WI38 (cell line): ENCODE measurements around the gene CXCL11.
"Not testable (repeated sequence)": the region's sequence is repeated elsewhere in the genome, so short reads cannot be mapped to it uniquely, and the experiment has no call there.

Experiments used
- H3K4me3 ChIP-seq: 2 replicates; pipeline ENCODE4 v1.5.1; 2011; ENCODE audit warnings: low read depth, mild to moderate bottlenecking, control low read depth, low read length
- CTCF ChIP-seq: IDR thresholded peaks from 2 replicates; pipeline ENCODE4 v1.5.1; 2012; ENCODE audit warnings: low read depth, mild to moderate bottlenecking, control low read depth, low read length

The CXCL11 gene

GRCh38 chr4:76058302-76058701 lies 22.4 kb upstream of the CXCL11 start:
- no peak for TF ChIP-seq CTCF
- H3K4me3 ChIP-seq = no peak overlapping the region

DNA sequence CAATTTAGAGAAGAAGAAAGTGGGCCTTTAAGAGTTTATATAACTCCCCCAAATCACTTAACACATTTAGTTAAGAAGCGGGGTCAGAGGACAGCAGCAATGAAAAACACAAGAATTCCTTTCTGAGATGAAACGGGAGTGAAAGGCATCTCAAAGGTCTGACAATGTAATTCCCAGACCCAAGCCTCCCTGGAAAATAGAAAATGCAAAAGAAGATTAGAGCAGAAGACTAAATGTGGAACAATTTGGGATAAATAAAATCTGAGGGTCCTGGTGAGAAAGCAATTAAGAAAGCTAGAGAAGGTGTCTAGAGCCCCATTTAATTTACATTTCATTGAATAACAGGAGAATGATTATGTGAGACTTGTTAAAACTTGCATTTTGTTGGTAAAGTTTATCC lies 19.6 kb upstream of the CXCL11 start:
- TF ChIP-seq CTCF = no peak
- H3K4me3 ChIP-seq = no peak overlapping the region

GRCh38 chr4:76055016-76055415 lies 19.1 kb upstream of the CXCL11 start:
- no peak overlapping the region for H3K4me3 ChIP-seq
- TF ChIP-seq CTCF = no peak

DNA sequence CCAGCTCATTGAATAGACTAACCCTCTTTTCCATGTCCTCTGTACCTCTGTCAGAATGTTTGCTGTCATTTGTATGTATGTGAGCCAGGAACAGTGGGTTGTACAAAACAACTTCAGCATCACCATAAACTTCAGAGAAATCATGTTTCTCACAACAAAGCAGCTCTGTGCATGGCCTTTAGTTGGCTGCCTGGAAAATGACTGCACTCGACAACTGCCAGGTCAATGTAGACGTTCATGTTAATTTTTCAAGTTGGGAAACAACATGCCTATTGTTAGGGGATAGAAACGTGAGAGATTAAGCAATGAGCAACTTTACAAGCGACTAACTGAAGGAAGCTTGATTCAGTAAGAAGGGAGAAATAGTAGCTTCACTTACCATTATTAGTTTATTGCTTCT lies 17.9 kb upstream of the CXCL11 start:
- H3K4me3 ChIP-seq = no peak overlapping the region
- no peak for TF ChIP-seq CTCF

DNA sequence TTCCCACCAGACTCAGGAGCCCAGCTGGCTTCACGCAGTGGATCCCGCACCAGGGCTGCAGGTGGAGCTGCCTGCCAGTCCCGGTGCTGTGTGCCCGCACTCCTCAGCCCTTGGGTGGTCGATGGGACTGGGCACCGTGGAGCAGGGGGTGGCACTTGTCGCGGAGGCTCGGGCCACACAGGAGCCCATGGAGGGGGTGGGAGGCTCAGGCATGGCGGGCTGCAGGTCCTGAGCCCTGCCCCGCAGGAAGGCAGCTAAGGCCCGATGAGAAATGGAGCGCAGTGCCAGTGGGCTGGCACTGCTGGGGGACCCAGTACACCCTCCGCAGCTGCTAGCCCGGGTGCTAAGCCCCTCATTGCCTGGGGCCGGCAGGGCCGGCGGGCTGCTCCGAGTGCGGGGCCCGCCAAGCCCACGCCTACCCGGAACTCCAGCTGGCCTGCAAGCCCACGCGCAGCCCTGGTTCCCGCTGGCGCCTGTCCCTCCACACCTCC lies 14.7 kb upstream of the CXCL11 start:
- H3K4me3 ChIP-seq = not testable (repeated sequence)

DNA sequence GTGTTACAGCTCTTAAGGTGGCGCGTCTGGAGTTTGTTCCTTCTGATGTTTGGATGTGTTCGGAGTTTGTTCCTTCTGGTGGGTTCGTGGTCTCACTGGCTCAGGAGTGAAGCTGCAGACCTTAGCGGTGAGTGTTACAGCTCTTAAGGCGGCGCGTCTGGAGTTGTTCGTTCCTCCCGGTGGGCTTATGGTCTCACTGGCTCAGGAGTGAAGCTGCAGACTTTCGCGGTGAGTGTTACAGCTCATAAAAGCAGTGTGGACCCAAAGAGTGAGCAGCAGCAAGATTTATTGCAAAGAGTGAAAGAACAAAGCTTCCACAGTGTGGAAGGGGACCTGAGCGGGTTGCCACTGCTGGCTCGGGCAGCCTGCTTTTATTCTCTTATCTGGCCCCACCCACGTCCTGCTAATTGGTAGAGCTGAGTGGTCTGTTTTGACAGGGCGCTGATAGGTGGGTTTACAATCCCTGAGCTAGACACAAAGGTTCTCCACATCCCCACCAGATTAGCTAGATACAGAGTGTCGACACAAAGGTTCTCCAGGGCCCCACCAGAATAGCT lies 14.1 kb upstream of the CXCL11 start:
- H3K4me3 ChIP-seq = not testable (repeated sequence)

GRCh38 chr4:76044686-76045085 lies 8.8 kb upstream of the CXCL11 start:
- not testable (repeated sequence) for H3K4me3 ChIP-seq

DNA sequence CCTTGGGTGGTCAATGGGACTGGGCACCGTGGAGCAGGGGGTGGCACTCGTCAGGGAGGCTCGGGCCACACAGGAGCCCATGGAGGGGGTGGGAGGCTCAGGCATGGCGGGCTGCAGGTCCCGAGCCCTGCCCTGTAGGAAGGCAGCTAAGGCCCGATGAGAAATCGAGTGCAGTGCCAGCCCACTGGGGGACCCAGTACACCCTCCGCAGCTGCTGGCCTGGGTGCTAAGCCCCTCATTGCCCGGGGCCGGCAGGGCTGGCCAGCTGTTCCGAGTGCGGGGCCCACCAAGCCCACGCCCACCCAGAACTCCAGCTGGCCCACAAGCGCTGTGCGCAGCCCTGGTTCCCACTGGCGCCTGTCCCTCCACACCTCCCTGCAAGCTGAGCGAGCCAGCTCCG lies 7.4 kb upstream of the CXCL11 start:
- not testable (repeated sequence) for H3K4me3 ChIP-seq

- not testable (repeated sequence) for H3K4me3 ChIP-seq
These were observed 6.5 kb upstream of the CXCL11 start for GRCh38 chr4:76042241-76042998.

GRCh38 chr4:76036855-76037254 lies 985 bp upstream of the CXCL11 start:
- no peak for TF ChIP-seq CTCF
- no peak overlapping the region for H3K4me3 ChIP-seq
